ENCODE measurements around the gene CERS6. TPM values are rescaled to one million over a fixed set of nuclear protein-coding genes. Genes with fewer than 3 reads are reported as not detected.
"Not testable (repeated sequence)": the region's sequence is repeated elsewhere in the genome, so short reads cannot be mapped to it uniquely, and the experiment has no call there.

The CERS6 gene
- total RNA-seq, 1 donor from 2014 or later, result 21.8 TPM

DNA sequence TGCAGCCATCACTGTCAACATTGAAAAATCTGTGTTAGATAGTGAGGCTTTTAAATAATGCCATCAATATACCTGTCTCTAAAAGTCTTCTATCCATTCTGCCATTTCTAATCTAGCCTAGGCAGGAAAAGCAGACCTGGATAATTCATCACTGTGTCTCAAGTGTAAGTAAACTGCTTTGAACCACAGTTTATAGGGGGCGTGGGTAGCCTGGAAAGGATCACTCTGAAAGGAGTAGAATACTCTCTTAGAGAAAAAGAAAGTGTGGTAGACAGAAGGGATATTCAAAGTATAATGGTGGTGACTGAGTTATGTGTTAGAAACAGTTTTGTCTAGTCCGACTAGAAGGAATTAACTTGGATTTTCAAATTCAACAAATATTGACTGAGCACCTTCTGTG lies 40.8 kb downstream of the CERS6 start:
- Histone ChIP-seq H3K4me1 (no peaks in the 10 kb centered on the region), H3K27ac (no peak overlapping the region), H3K27me3 (ENCODE audit: low read depth) (no peaks in the 10 kb centered on the region), H3K9me3 (no peaks in the 10 kb centered on the region), H3K4me3 (no peak overlapping the region), H3K36me3 (no peaks in the 10 kb centered on the region)
- DNase-seq (no peak), ATAC-seq (no peak)
- TF ChIP-seq, protein P1, sequence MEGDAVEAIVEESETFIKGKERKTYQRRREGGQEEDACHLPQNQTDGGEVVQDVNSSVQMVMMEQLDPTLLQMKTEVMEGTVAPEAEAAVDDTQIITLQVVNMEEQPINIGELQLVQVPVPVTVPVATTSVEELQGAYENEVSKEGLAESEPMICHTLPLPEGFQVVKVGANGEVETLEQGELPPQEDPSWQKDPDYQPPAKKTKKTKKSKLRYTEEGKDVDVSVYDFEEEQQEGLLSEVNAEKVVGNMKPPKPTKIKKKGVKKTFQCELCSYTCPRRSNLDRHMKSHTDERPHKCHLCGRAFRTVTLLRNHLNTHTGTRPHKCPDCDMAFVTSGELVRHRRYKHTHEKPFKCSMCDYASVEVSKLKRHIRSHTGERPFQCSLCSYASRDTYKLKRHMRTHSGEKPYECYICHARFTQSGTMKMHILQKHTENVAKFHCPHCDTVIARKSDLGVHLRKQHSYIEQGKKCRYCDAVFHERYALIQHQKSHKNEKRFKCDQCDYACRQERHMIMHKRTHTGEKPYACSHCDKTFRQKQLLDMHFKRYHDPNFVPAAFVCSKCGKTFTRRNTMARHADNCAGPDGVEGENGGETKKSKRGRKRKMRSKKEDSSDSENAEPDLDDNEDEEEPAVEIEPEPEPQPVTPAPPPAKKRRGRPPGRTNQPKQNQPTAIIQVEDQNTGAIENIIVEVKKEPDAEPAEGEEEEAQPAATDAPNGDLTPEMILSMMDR (IDR thresholded peaks at IDR 0.05), result no peak
- intact Hi-C loops (cut with DNase I), result no loop called here

DNA sequence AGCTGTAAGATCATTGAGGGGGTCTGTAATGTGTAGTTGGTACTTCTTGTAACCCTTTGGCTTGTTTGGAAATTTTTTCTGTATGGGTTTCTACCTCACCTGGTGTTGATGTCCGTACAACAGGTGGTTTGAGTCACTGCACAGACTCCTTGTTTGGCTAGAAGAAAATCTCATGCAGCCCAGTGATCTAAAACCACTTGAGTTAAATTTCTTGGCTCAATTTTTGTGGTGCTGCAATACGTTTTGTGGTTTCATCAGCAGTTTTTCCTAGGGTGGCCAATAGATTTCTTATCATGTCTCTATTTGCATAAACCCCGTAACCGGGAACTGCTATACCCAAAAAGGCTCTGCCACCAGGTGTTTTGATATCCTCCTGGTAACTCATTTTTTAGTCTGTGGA lies 43.4 kb downstream of the CERS6 start:
- TF ChIP-seq, protein P1 (IDR thresholded peaks at IDR 0.05), result no peak
- Histone ChIP-seq H3K27me3 (ENCODE audit: low read depth) (no peaks in the 10 kb centered on the region), H3K27ac (no peak overlapping the region), H3K36me3 (no peaks in the 10 kb centered on the region), H3K4me3 (no peak overlapping the region), H3K4me1 (no peaks in the 10 kb centered on the region), H3K9me3 (no peaks in the 10 kb centered on the region)
- intact Hi-C loops (cut with DNase I), result no loop called here
- ATAC-seq, result no peak
- DNase-seq, result no peak

DNA sequence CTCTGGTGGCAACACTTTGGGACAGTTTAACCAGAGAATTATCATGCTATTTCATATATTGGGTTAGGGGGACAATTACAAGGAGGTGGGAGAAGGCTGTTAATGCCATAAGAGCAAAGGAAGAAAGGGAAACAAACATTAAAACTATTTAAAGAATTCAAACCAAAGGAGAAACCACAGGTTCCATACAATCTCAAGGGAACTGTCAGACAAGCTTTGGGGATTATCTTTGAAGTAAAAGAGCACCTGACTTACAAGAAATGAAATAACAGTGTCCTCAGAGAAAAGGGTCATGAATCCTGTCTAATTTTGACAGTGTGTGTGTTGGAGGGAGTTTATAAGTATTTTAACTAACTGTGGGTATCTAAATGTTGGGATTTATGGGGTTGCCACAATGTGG lies 44.4 kb downstream of the CERS6 start:
- TF ChIP-seq, protein P1 (IDR thresholded peaks at IDR 0.05), result no peak
- intact Hi-C loops (cut with DNase I), result no loop called here
- H3K9me3 ChIP-seq, result no peaks in the 10 kb centered on the region
- H3K36me3 ChIP-seq, result no peaks in the 10 kb centered on the region
- no peaks in the 10 kb centered on the region for H3K27me3 ChIP-seq (ENCODE audit: low read depth)
- DNase-seq (no peak), ATAC-seq (no peak)
- H3K4me1 ChIP-seq, result no peaks in the 10 kb centered on the region
- no peak overlapping the region for H3K4me3 ChIP-seq
- H3K27ac ChIP-seq, result no peak overlapping the region

DNA sequence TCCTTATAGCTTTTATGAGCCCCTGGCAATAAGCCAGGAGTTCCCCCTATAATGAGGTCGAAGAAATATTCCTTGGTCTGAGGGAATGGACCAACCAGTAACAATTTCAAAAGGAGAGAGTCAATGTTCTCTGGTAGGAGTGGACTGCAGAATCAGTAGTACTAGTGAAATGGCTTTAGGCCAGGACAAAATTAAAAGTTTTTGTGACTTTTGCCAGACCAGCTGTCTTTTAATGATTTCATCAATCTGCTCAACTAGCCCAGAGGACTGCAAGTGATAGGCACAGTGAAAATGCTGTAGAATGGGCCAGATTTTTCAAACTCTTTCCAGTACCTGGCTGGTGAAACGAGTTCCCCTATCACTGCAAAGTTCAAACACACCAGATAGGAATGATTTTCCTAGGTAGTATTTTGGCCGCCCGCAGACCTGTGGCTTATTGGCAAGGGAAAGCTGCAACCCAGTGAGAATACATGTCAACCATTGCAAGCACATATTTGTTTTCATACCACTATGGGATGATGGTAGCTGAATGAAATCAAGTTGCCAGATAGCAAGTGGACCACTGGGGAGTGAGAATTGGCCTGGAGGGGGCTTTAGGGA lies 45.5 kb downstream of the CERS6 start:
- no peaks in the 10 kb centered on the region for H3K9me3 ChIP-seq
- TF ChIP-seq, protein P1 (IDR thresholded peaks at IDR 0.05), result no peak
- H3K4me1 ChIP-seq, result no peaks in the 10 kb centered on the region
- no peaks in the 10 kb centered on the region for H3K36me3 ChIP-seq
- no peak overlapping the region for H3K4me3 ChIP-seq
- DNase-seq (no peak), ATAC-seq (no peak)
- H3K27me3 ChIP-seq (ENCODE audit: low read depth), result no peaks in the 10 kb centered on the region
- H3K27ac ChIP-seq, result no peak overlapping the region
- intact Hi-C loops (cut with DNase I), result no loop called here

DNA sequence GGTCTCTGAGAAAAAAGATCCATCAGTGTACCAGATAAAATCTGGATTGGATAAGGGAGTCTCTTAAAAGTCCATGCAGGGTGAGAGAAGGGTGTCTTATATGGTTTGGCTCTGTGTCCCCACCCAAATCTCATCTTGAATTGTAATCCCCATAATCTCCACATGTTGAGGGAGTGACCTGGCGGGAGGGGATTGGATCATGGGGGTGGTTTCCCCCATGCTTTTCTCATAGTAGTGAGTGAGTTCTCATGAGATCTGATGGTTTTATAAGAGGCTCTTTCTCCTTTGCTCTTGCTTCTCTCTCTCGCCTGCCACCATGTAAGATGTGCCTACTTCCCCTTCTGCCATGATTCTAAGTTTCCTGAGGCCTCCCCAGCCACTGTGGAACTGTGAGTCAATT lies 46.8 kb downstream of the CERS6 start:
- H3K4me3 ChIP-seq; H3K4me1 ChIP-seq; H3K27me3 ChIP-seq (ENCODE audit: low read depth); ATAC-seq; H3K36me3 ChIP-seq; DNase-seq; intact Hi-C loops (cut with DNase I); H3K9me3 ChIP-seq; H3K27ac ChIP-seq: not testable (repeated sequence)

DNA sequence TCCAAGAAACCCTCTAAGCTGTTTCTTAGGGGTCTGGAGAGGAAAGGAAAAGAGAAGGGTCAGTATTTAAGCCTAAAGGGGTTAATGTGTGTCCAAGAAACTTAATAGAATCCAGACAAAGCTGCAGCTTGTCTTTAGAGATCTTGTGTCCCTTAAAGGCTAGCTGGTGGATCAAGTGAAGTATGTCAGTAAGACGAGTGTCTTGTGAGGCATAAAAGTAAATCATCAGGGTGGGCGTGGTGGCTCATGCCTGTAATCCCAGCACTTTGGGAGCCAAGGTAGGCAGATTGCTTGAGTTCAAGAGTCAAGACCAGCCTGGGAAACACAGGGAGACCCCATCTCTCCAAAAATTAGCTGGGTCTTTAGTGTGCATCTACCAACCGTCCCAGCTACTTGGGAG lies 47.8 kb downstream of the CERS6 start:
- H3K4me1 ChIP-seq, result no peaks in the 10 kb centered on the region
- DNase-seq (no peak), ATAC-seq (no peak)
- H3K4me3 ChIP-seq, result no peak overlapping the region
- intact Hi-C loops (cut with DNase I), result no loop called here
- H3K9me3 ChIP-seq, result no peaks in the 10 kb centered on the region
- no peak overlapping the region for H3K27ac ChIP-seq
- H3K36me3 ChIP-seq, result no peaks in the 10 kb centered on the region
- TF ChIP-seq, protein P1 (IDR thresholded peaks at IDR 0.05), result no peak
- H3K27me3 ChIP-seq (ENCODE audit: low read depth), result no peaks in the 10 kb centered on the region
